ENCODE data around the gene SUSD2. TPM values are rescaled to one million over a fixed set of nuclear protein-coding genes. Genes with fewer than 3 reads are reported as not detected.
"Not testable (repeated sequence)": the region's sequence is repeated elsewhere in the genome, so short reads cannot be mapped to it uniquely, and the experiment has no call there.

The SUSD2 gene
- total and polyA plus RNA-seq, 2 donors from 2014 or later: 14.8 to 25.2 TPM

GRCh38 chr22:24208012-24208749 is 26.9 kb downstream of the SUSD2 start:
- Histone ChIP-seq H3K4me1 (ENCODE audit: control insufficient read depth in 2 of 3, insufficient read depth in 2 of 3, low read depth in 1 of 3, low read length in 3 of 3) (peaks cover 0 to 5% (median 0%) of the 10 kb centered on the region in 3 donors), H3K9ac (ENCODE audit: low read length in 3 of 3) (no peak overlapping the region), H3K4me3 (ENCODE audit: low read length in 3 of 3) (no peak overlapping the region), H3K27ac (ENCODE audit: low read depth in 2 of 2, low read length in 2 of 2) (peak overlapping the region; percentile 59 to 83), H3K36me3 (ENCODE audit: control insufficient read depth in 2 of 3, insufficient read depth in 3 of 3, low read length in 3 of 3) (no peaks in the 10 kb centered on the region), H3K27me3 (ENCODE audit: control insufficient read depth, insufficient read depth, low read length) (no peaks in the 10 kb centered on the region), H3K9me3 (ENCODE audit: control insufficient read depth in 2 of 3, insufficient read depth in 1 of 3, low read length in 3 of 3) (no peaks in the 10 kb centered on the region)
- no peak for TF ChIP-seq CTCF (IDR thresholded peaks at IDR 0.05; ENCODE audit: borderline replicate concordance, extremely low read depth, insufficient read depth)
- intact Hi-C loops (cut with DNase I): no loop called here
- DNase-seq (peak in 2 of 5 donors; percentile 35 to 69), FAIRE-seq (peak; percentile 87)

- H3K9ac ChIP-seq (ENCODE audit: low read length in 3 of 3): no peak overlapping the region
- DNase-seq: no peak
- H3K27me3 ChIP-seq (ENCODE audit: control insufficient read depth, insufficient read depth, low read length): no peaks in the 10 kb centered on the region
- intact Hi-C loops (cut with DNase I): no loop called here
- no peaks in the 10 kb centered on the region for H3K9me3 ChIP-seq (ENCODE audit: control insufficient read depth in 2 of 3, insufficient read depth in 1 of 3, low read length in 3 of 3)
- no peak overlapping the region for H3K27ac ChIP-seq (ENCODE audit: low read depth in 2 of 2, low read length in 2 of 2)
- peaks cover 0 to 5% (median 0%) of the 10 kb centered on the region in 3 donors for H3K4me1 ChIP-seq (ENCODE audit: control insufficient read depth in 2 of 3, insufficient read depth in 2 of 3, low read depth in 1 of 3, low read length in 3 of 3)
- no peak for FAIRE-seq
- H3K4me3 ChIP-seq (ENCODE audit: low read length in 3 of 3): no peak overlapping the region
- no peaks in the 10 kb centered on the region for H3K36me3 ChIP-seq (ENCODE audit: control insufficient read depth in 2 of 3, insufficient read depth in 3 of 3, low read length in 3 of 3)
- TF ChIP-seq CTCF (IDR thresholded peaks at IDR 0.05; ENCODE audit: borderline replicate concordance, extremely low read depth, insufficient read depth): no peak
These were observed 27.7 kb downstream of the SUSD2 start for GRCh38 chr22:24209016-24209415.

- no peak for FAIRE-seq
- Histone ChIP-seq H3K27ac (ENCODE audit: low read depth in 2 of 2, low read length in 2 of 2) (no peak overlapping the region), H3K4me1 (ENCODE audit: control insufficient read depth in 2 of 3, insufficient read depth in 2 of 3, low read depth in 1 of 3, low read length in 3 of 3) (peaks cover 0 to 5% (median 0%) of the 10 kb centered on the region in 3 donors)
These were observed 28.4 kb downstream of the SUSD2 start for GRCh38 chr22:24209687-24210086.

GRCh38 chr22:24210409-24210808 is 29.1 kb downstream of the SUSD2 start:
- FAIRE-seq; H3K9me3 ChIP-seq (ENCODE audit: control insufficient read depth in 2 of 3, insufficient read depth in 1 of 3, low read length in 3 of 3); H3K4me3 ChIP-seq (ENCODE audit: low read length in 3 of 3); H3K4me1 ChIP-seq (ENCODE audit: control insufficient read depth in 2 of 3, insufficient read depth in 2 of 3, low read depth in 1 of 3, low read length in 3 of 3); H3K27me3 ChIP-seq (ENCODE audit: control insufficient read depth, insufficient read depth, low read length); H3K9ac ChIP-seq (ENCODE audit: low read length in 3 of 3); H3K27ac ChIP-seq (ENCODE audit: low read depth in 2 of 2, low read length in 2 of 2); intact Hi-C loops (cut with DNase I); H3K36me3 ChIP-seq (ENCODE audit: control insufficient read depth in 2 of 3, insufficient read depth in 3 of 3, low read length in 3 of 3); DNase-seq: not testable (repeated sequence)

More at GRCh38 chr22:24209687-24210086, 28.4 kb downstream of the SUSD2 start:
- no peak for TF ChIP-seq CTCF (IDR thresholded peaks at IDR 0.05; ENCODE audit: borderline replicate concordance, extremely low read depth, insufficient read depth)
- no peaks in the 10 kb centered on the region for H3K36me3 ChIP-seq (ENCODE audit: control insufficient read depth in 2 of 3, insufficient read depth in 3 of 3, low read length in 3 of 3)
- no peaks in the 10 kb centered on the region for H3K9me3 ChIP-seq (ENCODE audit: control insufficient read depth in 2 of 3, insufficient read depth in 1 of 3, low read length in 3 of 3)
- intact Hi-C loops (cut with DNase I): no loop called here
- no peaks in the 10 kb centered on the region for H3K27me3 ChIP-seq (ENCODE audit: control insufficient read depth, insufficient read depth, low read length)
- H3K4me3 ChIP-seq (ENCODE audit: low read length in 3 of 3): no peak overlapping the region
- peak in 1 of 5 donors; percentile 55 for DNase-seq
- no peak overlapping the region for H3K9ac ChIP-seq (ENCODE audit: low read length in 3 of 3)

GRCh38 chr22:24211716-24212115 is 30.4 kb downstream of the SUSD2 start:
- DNase-seq; intact Hi-C loops (cut with DNase I); H3K27me3 ChIP-seq (ENCODE audit: control insufficient read depth, insufficient read depth, low read length); H3K9me3 ChIP-seq (ENCODE audit: control insufficient read depth in 2 of 3, insufficient read depth in 1 of 3, low read length in 3 of 3); FAIRE-seq; H3K36me3 ChIP-seq (ENCODE audit: control insufficient read depth in 2 of 3, insufficient read depth in 3 of 3, low read length in 3 of 3); H3K4me1 ChIP-seq (ENCODE audit: control insufficient read depth in 2 of 3, insufficient read depth in 2 of 3, low read depth in 1 of 3, low read length in 3 of 3); H3K27ac ChIP-seq (ENCODE audit: low read depth in 2 of 2, low read length in 2 of 2); H3K4me3 ChIP-seq (ENCODE audit: low read length in 3 of 3); H3K9ac ChIP-seq (ENCODE audit: low read length in 3 of 3): not testable (repeated sequence)

GRCh38 chr22:24213111-24213510 is 31.8 kb downstream of the SUSD2 start:
- H3K36me3 ChIP-seq (ENCODE audit: control insufficient read depth in 2 of 3, insufficient read depth in 3 of 3, low read length in 3 of 3); H3K9ac ChIP-seq (ENCODE audit: low read length in 3 of 3); H3K9me3 ChIP-seq (ENCODE audit: control insufficient read depth in 2 of 3, insufficient read depth in 1 of 3, low read length in 3 of 3); H3K4me1 ChIP-seq (ENCODE audit: control insufficient read depth in 2 of 3, insufficient read depth in 2 of 3, low read depth in 1 of 3, low read length in 3 of 3); intact Hi-C loops (cut with DNase I); DNase-seq; H3K27me3 ChIP-seq (ENCODE audit: control insufficient read depth, insufficient read depth, low read length); H3K27ac ChIP-seq (ENCODE audit: low read depth in 2 of 2, low read length in 2 of 2); H3K4me3 ChIP-seq (ENCODE audit: low read length in 3 of 3); FAIRE-seq: not testable (repeated sequence)

All from kidney (tissue), 14 donors.